SK-N-MC (cell line): ENCODE measurements around the gene AGPAT3.

ENCODE experiments used
- DNase-seq: peaks from one replicate; pipeline ENCODE4 v3.0.0-alpha.2; 2011; ENCODE audit warnings: low read depth, low spot score
- H3K27ac ChIP-seq: fragments of 200-600 bp; sonication (generic); 2 replicates; pipeline ENCODE4 v1.5.1; 2016; ENCODE audit warnings: mixed run types
- H3K36me3 ChIP-seq: fragments of 200-600 bp; sonication (generic); 2 replicates; pipeline ENCODE4 v1.6.1; 2017; ENCODE audit warnings: antibody characterized with exemption, low read length, mixed read lengths; ENCODE audit not compliant: insufficient read depth
- H3K4me3 ChIP-seq: fragments of 200-600 bp; sonication (generic); 2 replicates; pipeline ENCODE4 v1.5.1; 2016
- H3K9ac ChIP-seq: fragments of 200-600 bp; sonication (generic); 2 replicates; pipeline ENCODE4 v1.8.0; 2017; ENCODE audit warnings: mixed run types, mixed read lengths; ENCODE audit not compliant: insufficient read length
- H3K9me3 ChIP-seq: fragments of 200-600 bp; sonication (generic); 2 replicates; pipeline ENCODE4 v1.6.1; 2017; ENCODE audit warnings: low read depth, mild to moderate bottlenecking, antibody characterized with exemption, low read length, moderate library complexity, mixed read lengths
- EZH2 ChIP-seq: fragments of 200-600 bp; sonication (generic); IDR thresholded peaks from one replicate; pipeline ENCODE4 v1.6.1; 2017; ENCODE audit warnings: antibody characterized with exemption
- FOXP2 ChIP-seq: optimal IDR thresholded peaks from 2 replicates; pipeline ENCODE3; 2011; ENCODE audit warnings: mild to moderate bottlenecking, moderate library complexity; ENCODE audit not compliant: insufficient read depth; ENCODE audit errors: extremely low read length, control extremely low read depth
- POLR2AphosphoS5 ChIP-seq: IDR thresholded peaks from 2 replicates; pipeline ENCODE4 v1.6.1; 2012; ENCODE audit warnings: mild to moderate bottlenecking, low read depth, low read length, borderline replicate concordance

The AGPAT3 gene

DNA sequence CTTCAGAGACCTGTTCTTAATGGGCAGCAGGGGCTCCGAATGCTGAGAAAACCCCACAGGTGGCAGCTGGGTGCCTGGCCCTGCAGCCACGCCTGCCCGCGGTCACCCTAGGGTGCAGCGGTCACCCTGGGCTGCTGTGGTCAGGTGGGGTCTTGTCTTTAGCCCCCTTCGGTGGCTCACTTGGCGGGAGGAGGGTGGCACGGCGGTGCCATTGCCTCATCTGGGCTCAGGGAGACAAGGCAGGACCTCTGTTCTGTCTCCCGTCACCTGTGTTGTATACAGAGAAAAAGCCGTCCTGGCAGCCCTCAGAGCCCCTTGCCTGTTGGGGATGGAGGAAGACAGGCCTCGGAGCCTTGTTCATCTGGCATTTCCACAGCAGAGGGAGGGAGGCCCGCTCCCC is 77.6 kb downstream of the AGPAT3 start:
- H3K9ac ChIP-seq = no peak overlapping the region
- no peak overlapping the region for H3K27ac ChIP-seq
- H3K36me3 ChIP-seq = peaks cover 3% of the 10 kb centered on the region; the same call in 1 of the 2 replicates
- no peak for DNase-seq
- TF ChIP-seq FOXP2 (no peak), POLR2AphosphoS5 (no peak), EZH2 (no peak)
- H3K9me3 ChIP-seq = no peaks in the 10 kb centered on the region
- no peak overlapping the region for H3K4me3 ChIP-seq

- H3K9me3 ChIP-seq = no peaks in the 10 kb centered on the region
- H3K4me3 ChIP-seq = no peak overlapping the region
Measured at GRCh38 chr21:43943512-43944077, 78.6 kb downstream of the AGPAT3 start.

GRCh38 chr21:43944078-43944633 is 79.1 kb downstream of the AGPAT3 start:
- H3K4me3 ChIP-seq = no peak overlapping the region
- peaks cover 9% of the 10 kb centered on the region; the same call in 1 of the 2 replicates for H3K36me3 ChIP-seq
- TF ChIP-seq EZH2 (no peak), POLR2AphosphoS5 (no peak), FOXP2 (no peak)
- DNase-seq = no peak
- H3K27ac ChIP-seq = no peak overlapping the region
- H3K9ac ChIP-seq = no peak overlapping the region
- no peaks in the 10 kb centered on the region for H3K9me3 ChIP-seq

More at GRCh38 chr21:43943512-43944077, 78.6 kb downstream of the AGPAT3 start:
- Histone ChIP-seq H3K9ac (no peak overlapping the region), H3K27ac (no peak overlapping the region), H3K36me3 (peaks cover 8% of the 10 kb centered on the region; the same call in 1 of the 2 replicates)
- no peak for DNase-seq
- no peak for TF ChIP-seq EZH2
- no peak for TF ChIP-seq FOXP2
- no peak for TF ChIP-seq POLR2AphosphoS5

- Histone ChIP-seq H3K9me3 (no peaks in the 10 kb centered on the region), H3K4me3 (no peak overlapping the region), H3K9ac (no peak overlapping the region), H3K36me3 (peaks cover 11% of the 10 kb centered on the region; the same call in 1 of the 2 replicates), H3K27ac (no peak overlapping the region)
- TF ChIP-seq EZH2 = no peak
- TF ChIP-seq FOXP2 = no peak
- TF ChIP-seq POLR2AphosphoS5 = no peak
- no peak for DNase-seq
Measured at GRCh38 chr21:43944757-43945156, 79.7 kb downstream of the AGPAT3 start.

GRCh38 chr21:43948740-43949498 is 83.9 kb downstream of the AGPAT3 start:
- no peak overlapping the region for H3K9ac ChIP-seq
- no peak overlapping the region for H3K4me3 ChIP-seq
- H3K36me3 ChIP-seq = peaks cover 11% of the 10 kb centered on the region; the same call in 1 of the 2 replicates
- TF ChIP-seq POLR2AphosphoS5 = no peak
- no peak for TF ChIP-seq FOXP2
- no peak for TF ChIP-seq EZH2
- no peak overlapping the region for H3K27ac ChIP-seq
- H3K9me3 ChIP-seq = no peaks in the 10 kb centered on the region
- no peak for DNase-seq

- DNase-seq = no peak
- TF ChIP-seq FOXP2 (no peak), POLR2AphosphoS5 (no peak), EZH2 (no peak)
- no peak overlapping the region for H3K27ac ChIP-seq
Measured at GRCh38 chr21:43949499-43950208, 84.6 kb downstream of the AGPAT3 start.

DNA sequence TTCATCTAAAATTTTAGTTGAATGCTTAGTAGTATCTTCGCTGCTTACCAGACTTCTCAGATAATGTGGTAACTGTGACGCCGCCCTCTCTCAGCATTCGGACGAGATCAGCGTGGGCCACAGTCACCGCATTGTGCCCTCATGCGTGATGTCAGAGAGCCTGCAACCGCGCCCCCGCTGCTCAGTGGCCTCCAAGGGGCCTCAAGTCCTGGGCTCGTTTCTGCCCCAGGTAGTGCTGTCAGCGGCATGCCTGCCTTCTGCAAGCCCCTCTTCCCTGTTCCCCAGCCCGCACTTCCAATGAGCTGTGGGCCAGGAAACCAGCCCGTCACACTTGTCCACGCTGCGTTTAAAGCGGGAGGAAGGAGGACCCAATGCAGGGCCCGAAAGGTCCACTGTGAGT is 85.5 kb downstream of the AGPAT3 start:
- DNase-seq = no peak
- TF ChIP-seq POLR2AphosphoS5 (no peak), FOXP2 (no peak), EZH2 (no peak)
- H3K27ac ChIP-seq = no peak overlapping the region
- no peak overlapping the region for H3K4me3 ChIP-seq
- H3K9me3 ChIP-seq = no peaks in the 10 kb centered on the region
- H3K36me3 ChIP-seq = peaks cover 11% of the 10 kb centered on the region; the same call in 1 of the 2 replicates
- H3K9ac ChIP-seq = no peak overlapping the region

More at GRCh38 chr21:43949499-43950208, 84.6 kb downstream of the AGPAT3 start:
- no peaks in the 10 kb centered on the region for H3K9me3 ChIP-seq
- peaks cover 11% of the 10 kb centered on the region; the same call in 1 of the 2 replicates for H3K36me3 ChIP-seq
- no peak overlapping the region for H3K4me3 ChIP-seq
- no peak overlapping the region for H3K9ac ChIP-seq

GRCh38 chr21:43950936-43951335 is 85.9 kb downstream of the AGPAT3 start:
- Histone ChIP-seq H3K9me3 (no peaks in the 10 kb centered on the region), H3K36me3 (peaks cover 11% of the 10 kb centered on the region; the same call in 1 of the 2 replicates), H3K9ac (no peak overlapping the region), H3K27ac (no peak overlapping the region), H3K4me3 (no peak overlapping the region)
- TF ChIP-seq EZH2 = no peak
- DNase-seq = no peak
